ENCODE data around the gene MAP1B. TPM values are rescaled to one million over a fixed set of nuclear protein-coding genes. Genes with fewer than 3 reads are reported as not detected.

MAP1B gene
- total and polyA plus RNA-seq, 4 donors, result 1.5 to 46.7 (median 16.0) TPM

GRCh38 chr5:72133212-72133990 lies 26.1 kb downstream of the MAP1B start:
- H3K4me1 ChIP-seq (ENCODE audit: control insufficient read depth in 5 of 5, insufficient read depth in 5 of 5, low read length in 5 of 5), result peaks cover 0 to 25% (median 7%) of the 10 kb centered on the region in 5 donors
- DNase-seq, result no peak
- ATAC-seq (ENCODE audit: insufficient read depth, low FRiP score), result no peak
- H3K36me3 ChIP-seq (ENCODE audit: control insufficient read depth in 4 of 4, insufficient read depth in 4 of 4, low read length in 4 of 4), result peaks cover 0 to 4% (median under 1%) of the 10 kb centered on the region in 4 donors
- WGBS, 2 donors, result 93 to 96% methylated on average over 4 of the region's 4 CpGs
- H3K9me3 ChIP-seq (ENCODE audit: control insufficient read depth in 4 of 4, insufficient read depth in 3 of 4, low read length in 3 of 4), result no peaks in the 10 kb centered on the region
- no peak overlapping the region for H3K27ac ChIP-seq (ENCODE audit: low read depth in 1 of 2, low read length in 1 of 2)
- H3K9ac ChIP-seq (ENCODE audit: insufficient read depth in 1 of 2, low read length in 2 of 2), result no peak overlapping the region
- TF ChIP-seq, protein P1, sequence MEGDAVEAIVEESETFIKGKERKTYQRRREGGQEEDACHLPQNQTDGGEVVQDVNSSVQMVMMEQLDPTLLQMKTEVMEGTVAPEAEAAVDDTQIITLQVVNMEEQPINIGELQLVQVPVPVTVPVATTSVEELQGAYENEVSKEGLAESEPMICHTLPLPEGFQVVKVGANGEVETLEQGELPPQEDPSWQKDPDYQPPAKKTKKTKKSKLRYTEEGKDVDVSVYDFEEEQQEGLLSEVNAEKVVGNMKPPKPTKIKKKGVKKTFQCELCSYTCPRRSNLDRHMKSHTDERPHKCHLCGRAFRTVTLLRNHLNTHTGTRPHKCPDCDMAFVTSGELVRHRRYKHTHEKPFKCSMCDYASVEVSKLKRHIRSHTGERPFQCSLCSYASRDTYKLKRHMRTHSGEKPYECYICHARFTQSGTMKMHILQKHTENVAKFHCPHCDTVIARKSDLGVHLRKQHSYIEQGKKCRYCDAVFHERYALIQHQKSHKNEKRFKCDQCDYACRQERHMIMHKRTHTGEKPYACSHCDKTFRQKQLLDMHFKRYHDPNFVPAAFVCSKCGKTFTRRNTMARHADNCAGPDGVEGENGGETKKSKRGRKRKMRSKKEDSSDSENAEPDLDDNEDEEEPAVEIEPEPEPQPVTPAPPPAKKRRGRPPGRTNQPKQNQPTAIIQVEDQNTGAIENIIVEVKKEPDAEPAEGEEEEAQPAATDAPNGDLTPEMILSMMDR (IDR thresholded peaks at IDR 0.05; ENCODE audit: control extremely low read depth, extremely low read depth), result no peak
- no peaks in the 10 kb centered on the region for H3K27me3 ChIP-seq (ENCODE audit: control insufficient read depth in 3 of 3, insufficient read depth in 3 of 3, low read length in 2 of 3)
- H3K4me3 ChIP-seq, result no peak overlapping the region

GRCh38 chr5:72134226-72134899 lies 27.1 kb downstream of the MAP1B start:
- Histone ChIP-seq H3K27ac (ENCODE audit: low read depth in 1 of 2, low read length in 1 of 2) (no peak overlapping the region), H3K4me1 (ENCODE audit: control insufficient read depth in 5 of 5, insufficient read depth in 5 of 5, low read length in 5 of 5) (peaks cover 0 to 24% (median 7%) of the 10 kb centered on the region in 5 donors), H3K4me3 (no peak overlapping the region), H3K9me3 (ENCODE audit: control insufficient read depth in 4 of 4, insufficient read depth in 3 of 4, low read length in 3 of 4) (no peaks in the 10 kb centered on the region), H3K27me3 (ENCODE audit: control insufficient read depth in 3 of 3, insufficient read depth in 3 of 3, low read length in 2 of 3) (no peaks in the 10 kb centered on the region), H3K9ac (ENCODE audit: insufficient read depth in 1 of 2, low read length in 2 of 2) (no peak overlapping the region), H3K36me3 (ENCODE audit: control insufficient read depth in 4 of 4, insufficient read depth in 4 of 4, low read length in 4 of 4) (peaks cover 0 to 4% (median 0%) of the 10 kb centered on the region in 4 donors)
- TF ChIP-seq, protein P1 (IDR thresholded peaks at IDR 0.05; ENCODE audit: control extremely low read depth, extremely low read depth), result no peak
- DNase-seq (no peak), ATAC-seq (ENCODE audit: insufficient read depth, low FRiP score) (no peak)
- WGBS, 2 donors, result 80 to 84% methylated on average over 7 of the region's 7 CpGs

GRCh38 chr5:72137826-72138409 lies 30.6 kb downstream of the MAP1B start:
- TF ChIP-seq, protein P1 (IDR thresholded peaks at IDR 0.05; ENCODE audit: control extremely low read depth, extremely low read depth), result peak; percentile 20
- Histone ChIP-seq H3K9me3 (ENCODE audit: control insufficient read depth in 4 of 4, insufficient read depth in 3 of 4, low read length in 3 of 4) (no peaks in the 10 kb centered on the region), H3K9ac (ENCODE audit: insufficient read depth in 1 of 2, low read length in 2 of 2) (no peak overlapping the region), H3K27ac (ENCODE audit: low read depth in 1 of 2, low read length in 1 of 2) (no peak overlapping the region), H3K4me1 (ENCODE audit: control insufficient read depth in 5 of 5, insufficient read depth in 5 of 5, low read length in 5 of 5) (peaks cover 0 to 20% (median 0%) of the 10 kb centered on the region in 5 donors), H3K27me3 (ENCODE audit: control insufficient read depth in 3 of 3, insufficient read depth in 3 of 3, low read length in 2 of 3) (no peaks in the 10 kb centered on the region), H3K4me3 (no peak overlapping the region), H3K36me3 (ENCODE audit: control insufficient read depth in 4 of 4, insufficient read depth in 4 of 4, low read length in 4 of 4) (peaks cover 0 to 4% (median 0%) of the 10 kb centered on the region in 4 donors)
- no peak for DNase-seq
- ATAC-seq (ENCODE audit: insufficient read depth, low FRiP score), result no peak
- 31 to 40% methylated on average over 2 of the region's 2 CpGs for WGBS, 2 donors

Data from lung (tissue), 12 donors.